ENCODE results near the gene PLEKHA6.

The PLEKHA6 gene

DNA sequence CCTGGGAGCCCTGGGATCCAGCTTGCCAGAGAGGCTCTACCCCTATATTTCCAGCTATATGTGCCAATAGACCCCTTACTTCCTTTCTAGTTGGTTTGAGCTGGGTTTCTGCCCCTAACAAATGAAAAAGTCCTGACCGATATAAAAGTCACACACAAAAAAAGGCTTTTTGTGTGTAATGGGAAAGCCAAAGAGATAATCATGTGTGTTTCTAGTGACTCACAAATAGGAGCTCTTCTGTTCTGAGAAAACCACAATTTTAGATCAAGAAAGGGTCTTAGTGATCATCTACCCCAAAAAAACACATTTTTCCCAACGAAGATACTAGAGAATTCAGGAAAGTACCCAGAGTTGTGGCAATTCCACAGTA lies 23.0 kb upstream of the PLEKHA6 start:
- no peak for DNase-seq

DNA sequence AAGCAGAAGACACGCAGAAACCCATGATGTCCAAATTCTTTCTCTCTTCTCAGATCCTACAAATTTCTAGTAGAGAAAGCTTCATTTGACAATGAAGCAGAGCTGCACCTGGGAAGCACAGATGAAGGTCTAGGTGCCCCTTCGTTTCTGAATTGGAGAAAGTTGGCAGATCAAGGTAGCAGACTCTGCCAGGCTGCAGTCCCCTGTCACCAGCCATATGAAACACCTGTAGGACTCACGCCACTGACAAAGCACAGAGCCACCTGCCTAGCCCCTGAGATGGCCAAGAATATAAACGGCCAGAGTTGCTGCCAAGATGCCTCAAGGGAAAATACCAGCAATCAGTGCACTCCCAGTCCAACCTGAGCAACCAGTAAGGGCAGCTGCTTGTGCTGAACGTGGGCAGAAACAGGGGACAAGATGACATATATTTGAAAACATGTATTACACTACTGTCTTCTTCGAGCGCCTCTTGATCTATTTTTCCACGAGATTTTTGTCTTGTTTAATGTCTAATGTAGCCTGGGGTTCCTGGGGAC lies 20.6 kb upstream of the PLEKHA6 start:
- DNase-seq = no peak

DNA sequence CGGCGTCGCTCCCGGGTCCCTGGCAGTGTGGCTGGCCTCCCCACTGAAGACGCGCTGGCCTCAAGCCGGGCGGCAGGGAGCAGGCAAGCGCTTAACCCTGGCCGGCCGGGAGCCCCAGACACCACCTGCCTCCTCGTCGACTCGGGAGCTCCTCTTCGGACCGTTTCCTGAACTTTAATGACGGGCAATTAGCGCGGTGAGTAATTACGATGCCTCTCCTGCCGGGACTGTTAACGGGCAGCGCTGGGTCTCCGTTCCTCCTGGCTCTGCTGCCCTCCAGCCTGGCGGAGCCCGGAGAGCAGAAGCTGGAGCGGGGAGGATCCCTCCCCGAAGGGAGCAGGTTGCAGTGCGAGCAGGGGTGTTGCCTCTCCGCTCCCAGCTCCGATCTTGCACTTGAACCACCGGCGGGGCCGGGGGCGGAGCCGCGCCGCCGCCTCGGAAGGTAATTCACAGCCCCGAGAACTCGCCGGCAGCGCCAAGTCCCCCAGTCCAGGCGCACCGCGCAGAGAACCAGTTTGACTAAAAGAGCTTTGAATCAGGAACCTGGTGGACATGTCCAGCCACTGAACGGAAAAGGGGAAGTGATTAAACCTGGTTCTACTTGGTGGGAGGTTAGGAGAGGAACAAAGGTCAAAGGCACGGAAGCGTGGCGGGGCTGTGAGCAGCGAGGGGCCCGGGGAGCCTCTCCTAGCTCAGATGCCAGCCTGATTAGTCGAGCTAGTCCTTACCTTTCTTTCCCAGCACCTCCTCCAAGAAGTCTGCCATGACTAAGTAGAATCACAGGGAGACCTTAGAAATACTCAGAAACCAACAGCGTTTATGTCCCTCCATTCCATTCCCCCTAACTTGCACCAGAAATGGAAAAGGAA lies 18.3 kb upstream of the PLEKHA6 start:
- DNase-seq = peak; percentile 50 to 51

DNA sequence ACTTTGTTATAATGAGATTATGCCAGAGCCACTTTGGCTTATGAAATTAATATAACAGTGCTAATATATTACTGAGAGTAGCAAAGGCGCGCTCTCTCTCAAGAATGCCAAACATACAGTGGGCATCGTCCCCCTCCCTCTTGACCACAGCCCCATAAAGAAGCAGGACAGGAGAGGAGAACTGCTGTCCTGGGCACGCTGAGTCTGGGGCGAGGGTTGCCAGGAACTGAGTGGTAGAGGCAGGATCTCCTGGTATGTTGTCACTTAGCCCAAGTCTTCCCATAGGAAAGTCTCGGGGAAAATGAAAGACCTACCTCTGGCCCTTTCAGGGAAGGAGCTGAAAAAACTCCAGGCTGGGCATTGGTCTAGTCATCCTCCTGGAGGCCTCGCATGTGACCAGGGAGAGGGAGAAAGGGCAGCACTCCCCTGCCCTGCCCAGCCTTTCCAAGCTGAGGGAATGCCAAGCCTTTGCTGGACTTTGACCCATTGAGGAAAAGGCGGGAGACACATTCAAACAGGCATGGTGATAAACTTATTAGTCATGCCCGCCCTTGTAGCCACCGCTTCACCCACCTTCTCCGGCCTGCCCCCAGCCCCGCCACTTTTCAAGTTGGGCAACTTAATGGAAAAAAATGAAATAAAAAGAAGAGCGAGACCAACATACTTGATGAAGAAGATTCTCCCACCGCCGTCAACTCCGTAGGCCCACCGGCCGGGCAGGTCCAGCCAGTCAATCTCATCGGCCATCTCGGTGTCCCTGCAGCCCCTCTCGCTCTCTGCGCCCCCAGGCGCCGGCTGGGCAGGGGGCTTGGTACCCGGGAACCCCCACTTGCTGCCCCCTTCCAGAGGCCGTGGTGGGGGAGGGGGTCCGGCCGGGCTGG lies 17.4 kb upstream of the PLEKHA6 start:
- DNase-seq = no peak

DNA sequence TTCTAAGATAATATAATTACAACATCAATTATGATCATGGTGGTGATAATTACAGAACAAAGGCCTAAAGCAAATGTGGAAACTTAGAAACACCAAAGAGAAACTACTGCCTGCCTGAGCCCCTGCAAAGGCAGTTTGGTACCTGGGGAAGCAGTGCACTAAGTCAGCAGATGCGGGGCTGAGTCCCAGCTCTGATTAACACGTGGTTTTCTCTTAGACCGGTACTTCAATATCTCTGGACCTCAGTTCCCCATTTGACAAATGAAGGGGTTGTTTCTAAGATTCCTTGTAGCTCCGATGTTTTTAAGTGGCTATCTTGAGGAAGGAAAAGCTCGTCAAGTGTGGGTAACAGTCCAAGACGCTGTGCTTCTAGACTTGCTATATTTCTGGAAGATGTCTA lies 16.7 kb upstream of the PLEKHA6 start:
- no peak for DNase-seq

DNA sequence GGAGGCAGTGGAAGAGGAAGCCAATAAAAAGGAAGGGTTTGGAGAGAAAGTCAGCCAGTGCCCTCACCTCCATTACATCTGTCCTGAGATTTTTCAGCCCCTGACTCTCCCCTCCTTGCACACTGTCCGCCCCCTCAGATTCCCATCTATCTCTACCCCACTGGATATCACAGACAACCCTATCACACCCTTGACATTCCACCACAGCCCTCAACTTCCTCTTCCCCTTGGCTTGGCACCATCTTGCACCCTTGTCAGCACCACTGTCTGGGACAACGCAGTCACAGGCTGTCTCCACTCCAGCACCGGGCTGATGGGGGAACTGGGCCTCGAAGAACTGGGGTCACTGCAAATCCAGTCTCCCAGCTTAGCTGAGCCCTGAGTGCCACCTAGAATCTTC lies 14.2 kb upstream of the PLEKHA6 start:
- no peak for DNase-seq

DNA sequence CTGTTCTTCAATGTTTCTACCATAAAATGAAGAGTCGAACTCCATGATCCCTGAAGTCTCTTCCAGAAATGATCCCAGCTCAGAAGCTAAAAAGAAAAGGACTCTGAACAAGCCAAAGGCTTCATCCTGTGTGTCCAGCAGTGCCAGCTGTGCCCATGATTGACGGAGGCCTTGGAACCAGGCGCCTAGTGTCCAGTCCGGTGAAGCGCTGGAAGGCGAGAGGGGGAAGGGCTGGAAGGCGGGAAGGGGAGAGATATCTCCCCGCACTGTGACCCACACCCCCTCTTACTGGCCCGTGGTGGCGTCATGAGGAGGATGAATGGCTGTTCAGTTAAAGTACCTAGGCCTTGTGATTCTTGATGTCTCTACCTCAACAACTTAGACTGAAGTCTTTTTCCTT lies 10.4 kb upstream of the PLEKHA6 start:
- DNase-seq = no peak

DNA sequence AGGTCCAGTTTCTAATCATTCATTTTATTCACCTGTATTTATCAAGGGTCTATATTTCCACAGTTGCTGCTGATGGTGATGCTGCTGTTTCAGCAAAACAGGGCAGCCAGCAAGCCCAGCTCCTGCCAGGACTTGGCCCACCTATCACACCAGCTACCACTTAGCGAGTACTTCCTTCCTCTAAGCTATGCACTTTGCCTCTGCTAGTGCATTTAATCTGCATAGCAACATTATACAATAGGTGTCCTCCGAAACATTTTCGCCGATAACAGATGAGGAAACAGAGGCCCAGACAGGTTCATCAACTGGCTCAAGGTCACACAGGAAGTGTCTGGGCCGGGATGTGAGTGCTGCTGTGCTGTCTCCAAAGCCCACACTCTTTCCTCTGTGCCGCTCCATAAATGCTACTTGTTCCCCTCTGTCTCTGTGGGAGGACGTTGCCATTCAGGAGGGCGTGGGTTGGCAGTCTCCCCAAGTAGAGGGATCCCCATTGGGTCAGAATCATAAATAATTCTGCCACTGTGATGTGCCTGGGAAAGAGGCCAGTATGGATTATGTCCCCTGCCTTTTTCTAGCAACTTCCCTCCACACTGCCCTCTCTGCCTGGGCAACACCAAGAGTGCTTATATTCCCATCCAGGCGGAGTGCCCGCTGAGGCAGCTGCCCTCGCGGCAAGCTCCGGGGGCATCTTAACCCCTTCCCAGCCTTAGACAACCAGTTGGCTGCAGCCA lies 9.4 kb upstream of the PLEKHA6 start:
- no peak for DNase-seq

DNA sequence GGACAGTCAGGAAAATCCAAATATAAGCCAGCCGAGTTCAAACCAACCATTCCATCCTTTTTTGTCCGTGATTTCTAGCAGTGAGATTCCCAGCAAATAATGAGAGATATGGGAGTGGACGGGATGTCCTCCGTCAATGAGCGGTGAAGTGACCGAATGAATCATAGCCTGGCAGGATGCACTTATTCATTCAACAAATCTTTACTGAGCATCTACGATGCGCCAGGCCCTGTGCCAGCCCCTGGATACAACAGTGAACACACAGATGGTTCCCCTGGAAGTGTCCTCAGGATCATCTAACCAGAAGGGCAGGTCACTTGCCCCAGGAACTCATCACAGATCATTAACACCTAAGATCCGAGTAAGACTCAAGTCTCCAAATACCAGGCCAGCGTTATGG lies 8.2 kb upstream of the PLEKHA6 start:
- no peak for DNase-seq

DNA sequence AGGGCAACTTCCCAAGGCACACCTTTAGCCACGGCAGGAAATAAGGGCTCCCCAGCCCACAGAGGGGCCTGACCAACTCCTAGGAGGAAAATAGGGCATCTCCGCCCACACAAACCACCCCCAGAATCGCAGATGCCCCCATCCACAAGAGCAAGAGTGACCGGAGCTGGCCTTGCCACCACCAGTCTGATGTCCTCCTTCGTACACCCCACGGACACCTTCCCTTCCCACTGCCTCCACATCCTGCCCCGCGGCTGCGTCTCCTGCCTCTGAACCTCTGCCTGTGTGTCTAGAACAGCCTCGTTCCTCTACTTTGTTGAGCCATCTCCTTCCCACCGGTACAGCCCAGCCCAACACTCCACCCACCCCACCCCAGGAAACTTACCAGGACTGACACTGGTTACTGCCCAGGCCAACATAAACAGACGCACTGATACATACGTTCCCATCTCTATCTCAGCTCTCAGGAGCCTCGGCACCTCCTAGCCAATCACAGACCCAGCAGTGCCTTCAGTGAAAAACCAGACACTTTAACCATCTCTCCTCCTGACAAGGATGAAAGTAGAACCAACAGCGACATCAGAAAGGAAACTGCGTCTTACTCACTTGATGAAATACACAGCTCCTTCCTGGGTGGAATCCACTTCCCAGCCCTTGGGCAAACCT lies 7.6 kb upstream of the PLEKHA6 start:
- DNase-seq = no peak

DNA sequence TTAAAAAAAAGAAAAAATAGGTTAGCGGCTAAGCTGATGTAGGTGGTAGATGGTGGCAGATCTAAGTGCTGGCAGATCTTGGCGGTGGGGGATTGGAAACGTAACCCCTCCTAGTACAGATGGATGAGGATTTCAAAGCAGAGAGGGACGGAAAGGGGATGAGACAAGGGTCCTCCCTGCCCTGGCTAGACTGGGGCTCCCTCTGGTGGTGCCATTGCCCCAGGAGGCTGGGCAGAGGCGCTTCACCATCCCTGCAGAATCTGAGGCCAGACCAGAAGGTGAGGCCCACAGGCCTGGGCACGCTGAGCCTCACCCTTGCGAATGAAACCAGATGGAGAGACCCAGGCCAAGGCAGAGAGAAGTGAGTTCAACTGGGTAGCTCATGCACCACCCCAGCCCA lies 7.0 kb upstream of the PLEKHA6 start:
- DNase-seq = peak in 1 of 2 experiments; percentile 11

DNA sequence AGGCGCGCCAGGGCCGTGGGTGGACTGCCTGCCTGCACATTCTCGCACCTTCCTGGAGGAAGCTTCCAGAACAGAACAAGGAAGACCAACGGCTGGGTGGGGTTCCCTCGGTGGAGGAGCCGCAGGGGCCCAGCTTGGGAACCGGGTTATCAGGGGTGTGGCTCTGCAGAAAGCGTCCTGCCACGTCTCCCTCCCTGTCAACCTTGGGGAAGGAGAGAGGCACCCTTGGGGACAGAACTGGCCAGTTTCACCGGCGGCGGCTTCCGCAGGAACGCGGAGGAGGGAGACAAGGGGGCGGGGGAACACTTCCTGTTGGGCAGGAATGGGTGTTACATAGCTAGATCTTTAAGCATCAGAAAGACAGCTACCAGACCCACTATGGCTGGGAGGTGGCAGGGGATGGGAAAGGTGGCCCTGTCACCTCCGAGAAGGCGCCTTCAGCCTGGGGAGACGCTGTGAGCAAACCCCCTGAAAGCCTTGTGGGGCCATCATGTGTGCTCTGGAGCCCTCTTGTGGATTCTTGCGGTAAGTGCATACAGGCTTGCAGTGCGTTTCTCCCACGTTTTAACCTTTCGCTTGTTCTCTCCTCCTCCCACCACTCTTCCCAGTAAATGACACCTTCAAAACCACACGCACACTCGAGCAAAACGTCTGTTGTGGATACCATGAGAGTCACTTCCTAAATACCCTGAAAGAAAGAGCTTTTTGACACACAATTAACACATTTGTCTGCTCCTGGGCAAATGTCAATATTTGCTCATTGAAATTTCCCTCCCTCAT lies 3.8 kb upstream of the PLEKHA6 start:
- peak; percentile 47 to 71 for DNase-seq

DNA sequence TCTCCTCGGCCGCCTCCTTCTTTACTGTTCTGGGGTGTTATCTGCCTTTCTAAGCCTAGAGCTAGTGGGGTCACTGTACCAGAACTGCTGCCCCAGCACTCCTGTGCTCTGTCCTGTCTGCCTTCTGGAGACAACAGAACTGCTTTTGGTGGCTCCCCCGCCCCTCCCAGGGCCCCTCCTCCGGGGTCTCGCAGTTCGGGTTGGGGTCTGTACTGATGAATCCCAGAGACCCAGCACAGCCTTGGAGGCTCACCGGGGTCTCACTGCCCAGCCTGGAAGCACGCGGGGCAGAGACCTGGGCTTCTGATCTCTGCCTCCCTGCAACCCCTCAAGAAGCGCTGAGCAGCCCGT lies 3.2 kb upstream of the PLEKHA6 start:
- no peak for DNase-seq

DNA sequence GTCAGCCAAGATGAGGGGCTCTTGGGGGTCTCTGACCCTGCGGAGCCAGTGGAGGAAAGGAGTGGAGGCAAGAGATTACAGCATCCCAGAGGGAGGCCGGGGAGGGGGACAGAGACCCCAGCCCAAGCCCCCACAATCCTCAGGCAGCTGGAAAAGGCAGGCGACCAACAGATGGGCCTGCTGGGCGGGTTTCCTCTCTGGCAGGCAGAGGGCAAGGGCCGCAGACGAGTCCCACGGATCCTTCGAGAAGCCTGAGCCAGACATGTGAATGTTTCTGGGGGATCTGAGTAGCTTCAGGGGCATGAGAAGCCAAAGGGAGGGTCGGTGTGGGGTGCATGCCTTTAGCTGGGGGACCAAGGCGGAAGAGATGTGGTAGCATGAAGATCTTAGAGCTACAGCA lies 2.1 kb upstream of the PLEKHA6 start:
- DNase-seq = no peak

DNA sequence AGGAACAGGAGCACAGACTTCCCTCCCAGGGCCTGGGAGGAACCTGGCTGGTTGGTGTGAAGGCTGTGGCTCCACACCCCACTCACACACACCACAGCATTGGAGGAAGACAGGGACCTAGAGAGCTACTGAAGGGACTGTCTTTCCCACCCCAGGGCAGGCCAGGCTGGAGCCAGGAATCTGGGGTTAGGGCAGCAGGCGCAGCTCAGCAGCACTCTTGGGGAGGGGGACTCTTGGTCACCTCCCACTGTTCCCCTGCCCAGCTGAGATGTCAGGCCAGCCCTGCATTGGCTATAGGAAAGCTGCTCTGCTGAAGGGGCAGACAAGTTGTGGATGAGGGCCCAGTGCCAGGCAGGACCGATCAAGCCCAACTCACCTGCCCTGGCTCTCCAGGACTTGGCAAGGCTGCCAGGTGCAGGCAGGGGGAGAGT lies 1.6 kb upstream of the PLEKHA6 start:
- DNase-seq = no peak

DNA sequence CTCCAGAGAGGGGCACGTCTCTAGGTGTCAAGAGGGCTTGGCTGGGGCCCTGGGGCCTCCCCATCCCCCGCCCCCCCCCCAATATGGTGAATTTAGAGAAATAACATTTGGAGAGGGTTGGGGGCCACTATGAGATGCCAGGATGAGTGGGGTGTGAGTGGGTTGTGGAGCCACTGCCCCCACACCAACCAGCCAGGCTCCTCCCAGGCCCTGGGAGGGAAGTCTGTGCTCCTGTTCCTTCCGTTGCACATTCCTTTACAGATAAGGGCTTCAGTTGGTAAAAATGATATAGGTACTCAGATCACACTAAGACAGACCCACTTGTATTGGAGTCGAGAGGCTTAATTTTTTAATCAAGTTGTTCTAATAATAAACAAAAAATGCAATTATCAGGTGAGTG lies 585 bp upstream of the PLEKHA6 start:
- no peak for DNase-seq

DNA sequence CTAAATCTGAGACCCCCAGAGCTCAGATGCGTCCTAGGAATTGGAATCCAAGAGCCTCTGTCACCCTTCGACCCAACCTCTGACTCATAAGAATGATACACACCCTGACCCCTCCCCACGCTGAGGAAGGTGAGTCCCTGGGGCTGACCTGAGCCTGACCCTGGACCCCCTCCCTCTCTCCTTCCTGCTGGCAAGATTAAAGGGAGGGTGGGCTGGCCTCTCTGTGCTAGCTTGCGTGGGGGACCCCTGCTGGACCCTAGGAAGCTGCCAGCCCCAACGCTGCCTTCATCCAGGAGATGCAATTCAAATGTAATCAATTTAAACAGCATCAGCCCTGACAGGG lies 627 bp downstream of the PLEKHA6 start:
- DNase-seq = no peak

DNA sequence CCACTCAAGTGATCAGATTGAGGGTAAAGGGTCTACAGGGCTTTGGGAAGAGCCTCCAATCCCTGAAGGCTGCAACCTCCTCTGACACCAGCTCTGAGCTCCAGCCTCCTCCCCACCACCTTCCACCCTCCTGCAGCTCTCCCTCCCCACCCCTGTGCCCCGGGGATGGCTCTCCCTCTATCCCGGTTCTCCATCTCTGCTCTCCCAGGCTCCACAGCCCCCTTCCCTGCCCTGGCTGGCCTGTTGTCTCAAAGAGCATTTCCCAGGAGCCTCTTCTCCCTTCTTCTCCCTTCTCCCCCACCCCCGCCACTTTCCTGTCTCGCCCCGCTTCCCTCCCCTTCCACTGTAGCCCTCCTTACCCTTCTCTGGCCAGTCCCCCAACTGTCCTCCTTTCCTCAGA lies 1.1 kb downstream of the PLEKHA6 start:
- no peak for DNase-seq

DNA sequence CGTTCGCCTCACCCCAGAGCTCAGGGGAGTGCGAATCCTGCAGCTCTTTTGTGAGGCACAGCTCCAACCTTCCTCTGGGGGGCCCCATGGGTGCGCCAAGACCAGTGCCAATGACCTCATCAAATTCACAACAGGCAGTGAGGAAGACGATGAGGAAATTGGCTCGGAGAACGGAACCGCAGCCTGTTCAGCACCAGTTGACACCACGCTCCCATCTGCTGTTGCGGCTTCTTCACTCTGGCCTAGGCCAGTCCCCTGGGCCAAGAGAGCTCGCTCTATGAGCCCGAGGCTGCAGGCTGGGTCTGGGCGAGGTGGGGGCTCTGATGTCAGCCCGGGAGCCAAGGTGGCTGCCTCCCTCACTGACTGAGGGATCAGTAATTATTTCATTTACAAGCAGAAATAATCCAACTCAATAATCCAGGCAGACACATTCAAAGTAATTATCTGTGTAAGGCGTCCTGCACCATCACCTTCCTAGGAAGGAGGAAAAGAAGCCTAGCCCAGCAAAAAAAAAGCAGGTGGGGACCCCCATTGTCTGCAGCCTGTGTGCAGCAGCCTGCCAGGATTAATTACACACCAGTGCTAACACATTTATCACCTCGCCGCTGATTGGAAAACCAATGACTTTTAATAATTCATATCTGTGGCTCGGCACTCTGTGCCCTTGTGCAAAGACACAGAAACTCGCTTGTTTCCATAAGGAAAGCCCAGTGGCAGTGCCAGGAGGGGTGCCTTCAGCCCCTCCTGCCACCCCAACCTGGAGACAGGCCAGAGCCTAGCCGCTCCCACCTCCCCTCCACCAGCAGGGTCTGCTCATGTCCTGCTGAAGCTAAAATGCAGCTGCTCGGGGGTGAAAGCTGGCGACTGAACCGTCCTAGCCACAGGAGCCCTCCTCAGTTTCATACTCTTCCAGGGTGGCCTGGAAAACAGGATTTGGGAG lies 1.9 kb downstream of the PLEKHA6 start:
- no peak for DNase-seq

DNA sequence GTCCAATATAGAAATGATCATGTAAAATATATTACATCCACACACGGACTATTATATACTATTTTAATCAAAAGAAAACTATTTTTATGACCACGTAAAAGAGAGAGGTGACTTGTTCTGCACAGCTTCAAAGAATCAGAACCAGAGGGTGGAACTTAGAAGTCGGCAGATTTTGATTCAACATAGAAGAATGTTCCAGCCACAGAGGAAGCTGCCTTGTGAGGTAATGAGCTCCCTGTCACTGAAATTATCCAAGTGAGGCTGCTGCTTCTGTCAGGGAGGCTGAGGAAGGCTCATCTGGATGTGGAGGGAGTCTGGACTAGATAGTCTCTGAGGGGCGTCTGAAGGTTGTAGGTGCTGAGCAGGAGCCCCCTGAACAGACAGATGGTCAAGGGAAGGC lies 2.7 kb downstream of the PLEKHA6 start:
- no peak for DNase-seq

DNA sequence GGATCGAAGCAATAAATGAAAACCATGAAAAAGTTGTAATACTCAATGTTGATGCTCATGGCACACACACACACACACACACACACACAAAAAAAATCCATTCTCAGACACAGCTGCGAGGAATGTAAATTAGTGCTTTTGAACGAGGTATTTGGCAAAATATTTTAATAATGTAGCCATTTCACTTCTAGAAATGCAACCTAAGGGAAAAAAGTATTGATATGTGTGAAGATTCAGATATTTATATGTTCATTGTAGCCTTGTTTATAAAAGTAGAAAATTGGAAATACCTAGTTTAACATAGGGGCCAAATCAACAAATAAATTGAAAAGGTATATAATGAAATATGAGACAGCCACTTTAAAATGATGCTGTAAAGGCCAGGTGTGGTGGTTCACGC lies 3.8 kb downstream of the PLEKHA6 start:
- DNase-seq = no peak
